Type B pancreatic cell (in vitro differentiated cells): ENCODE results near the gene FNDC4. TPM values are rescaled to one million over a fixed set of nuclear protein-coding genes. Genes with fewer than 3 reads are reported as not detected.
A peak's percentile ranks its signal among the peaks of the same experiment; 100 is the strongest.

Source experiments
- DNase-seq: peaks from one replicate; pipeline ENCODE4 v3.0.0; 2021; ENCODE audit warnings: mixed read lengths; ENCODE audit not compliant: unreplicated experiment; ENCODE audit errors: extremely low spot score
- H3K27ac Mint-ChIP-seq: 2 replicates; pipeline ENCODE4 v1.8.0; 2021; ENCODE audit warnings: mild to moderate bottlenecking, mixed read lengths
- H3K27me3 Mint-ChIP-seq: 2 replicates; pipeline ENCODE4 v1.8.0; 2021; ENCODE audit warnings: mixed read lengths
- H3K36me3 Mint-ChIP-seq: 2 replicates; pipeline ENCODE4 v1.8.0; 2021; ENCODE audit warnings: mixed read lengths
- H3K4me1 Mint-ChIP-seq: one replicate; pipeline ENCODE4 v1.8.0; 2021; ENCODE audit warnings: mixed read lengths; ENCODE audit not compliant: unreplicated experiment
- H3K4me3 Mint-ChIP-seq: 2 replicates; pipeline ENCODE4 v1.8.0; 2021; ENCODE audit warnings: mild to moderate bottlenecking, mixed read lengths
- H3K9me3 Mint-ChIP-seq: 2 replicates; pipeline ENCODE4 v1.8.0; 2021; ENCODE audit warnings: mixed read lengths
- total RNA-seq: library from RNA; stranded (reverse); gene quantifications from 2 replicates; pipeline ENCODE4 v1.2.1, GENCODE V29; 2021; ENCODE audit warnings: low replicate concordance
- TF ChIP-seq, protein P1 (sequence below): fragments of 200-600 bp; sonication (generic); conservative IDR thresholded peaks from 2 replicates; pipeline ENCODE4 v1.5.0; 2021; ENCODE audit warnings: antibody characterized with exemption, mild to moderate bottlenecking

FNDC4 gene
- total RNA-seq, 1 donor from 2014 or later = 11.7 TPM

DNA sequence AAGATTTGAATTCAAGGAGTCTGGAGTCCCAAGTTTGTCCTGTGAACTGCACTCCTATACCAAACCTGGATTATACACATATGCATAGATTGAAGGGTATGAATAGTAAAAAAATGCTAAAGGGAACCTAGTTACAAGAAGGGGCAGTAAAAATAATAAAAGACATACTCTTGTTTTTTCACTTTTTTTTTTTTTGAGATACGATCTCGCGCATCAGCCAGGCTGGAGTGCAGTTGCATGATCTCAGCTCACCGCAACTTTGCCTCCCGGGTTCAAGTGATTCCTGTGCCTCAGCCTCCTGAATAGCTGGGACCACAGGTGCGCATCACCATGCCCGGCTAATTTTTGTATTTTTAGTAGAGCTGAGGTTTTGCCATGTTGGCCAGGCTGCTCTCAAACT, 30.6 kb downstream of the FNDC4 start:
- H3K27ac Mint-ChIP-seq = no peak overlapping the region
- no peaks in the 10 kb centered on the region for H3K27me3 Mint-ChIP-seq
- TF ChIP-seq, protein P1, sequence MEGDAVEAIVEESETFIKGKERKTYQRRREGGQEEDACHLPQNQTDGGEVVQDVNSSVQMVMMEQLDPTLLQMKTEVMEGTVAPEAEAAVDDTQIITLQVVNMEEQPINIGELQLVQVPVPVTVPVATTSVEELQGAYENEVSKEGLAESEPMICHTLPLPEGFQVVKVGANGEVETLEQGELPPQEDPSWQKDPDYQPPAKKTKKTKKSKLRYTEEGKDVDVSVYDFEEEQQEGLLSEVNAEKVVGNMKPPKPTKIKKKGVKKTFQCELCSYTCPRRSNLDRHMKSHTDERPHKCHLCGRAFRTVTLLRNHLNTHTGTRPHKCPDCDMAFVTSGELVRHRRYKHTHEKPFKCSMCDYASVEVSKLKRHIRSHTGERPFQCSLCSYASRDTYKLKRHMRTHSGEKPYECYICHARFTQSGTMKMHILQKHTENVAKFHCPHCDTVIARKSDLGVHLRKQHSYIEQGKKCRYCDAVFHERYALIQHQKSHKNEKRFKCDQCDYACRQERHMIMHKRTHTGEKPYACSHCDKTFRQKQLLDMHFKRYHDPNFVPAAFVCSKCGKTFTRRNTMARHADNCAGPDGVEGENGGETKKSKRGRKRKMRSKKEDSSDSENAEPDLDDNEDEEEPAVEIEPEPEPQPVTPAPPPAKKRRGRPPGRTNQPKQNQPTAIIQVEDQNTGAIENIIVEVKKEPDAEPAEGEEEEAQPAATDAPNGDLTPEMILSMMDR = no peak
- H3K9me3 Mint-ChIP-seq = no peaks in the 10 kb centered on the region
- H3K4me1 Mint-ChIP-seq = no peaks in the 10 kb centered on the region
- H3K4me3 Mint-ChIP-seq = no peak overlapping the region
- peaks cover 3% of the 10 kb centered on the region for H3K36me3 Mint-ChIP-seq
- DNase-seq = no peak

DNA sequence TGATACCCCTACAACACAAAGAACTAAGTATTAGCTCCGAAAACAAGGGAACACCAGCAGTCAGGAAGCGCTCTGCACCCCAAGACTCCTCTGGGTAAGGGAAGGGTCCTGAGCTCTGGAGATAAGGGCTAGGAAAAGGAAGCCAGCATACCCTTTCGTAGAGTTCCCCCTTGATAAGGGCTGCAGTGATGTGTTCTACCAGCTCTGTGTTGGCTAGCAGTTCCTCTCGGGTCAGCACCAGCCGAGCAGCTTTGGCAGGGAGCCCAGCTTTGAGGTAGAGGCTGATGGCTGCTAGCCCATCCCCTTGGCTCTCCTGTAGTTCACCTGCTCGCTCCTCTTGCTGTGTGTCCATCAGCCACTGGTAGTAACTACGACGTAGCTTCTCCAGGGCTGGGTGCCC, 33.9 kb downstream of the FNDC4 start:
- no peak overlapping the region for H3K4me3 Mint-ChIP-seq
- peaks cover 11% of the 10 kb centered on the region for H3K36me3 Mint-ChIP-seq
- no peaks in the 10 kb centered on the region for H3K9me3 Mint-ChIP-seq
- no peak overlapping the region for H3K27ac Mint-ChIP-seq
- DNase-seq = no peak
- H3K4me1 Mint-ChIP-seq = no peaks in the 10 kb centered on the region
- no peaks in the 10 kb centered on the region for H3K27me3 Mint-ChIP-seq
- TF ChIP-seq, protein P1 = no peak

DNA sequence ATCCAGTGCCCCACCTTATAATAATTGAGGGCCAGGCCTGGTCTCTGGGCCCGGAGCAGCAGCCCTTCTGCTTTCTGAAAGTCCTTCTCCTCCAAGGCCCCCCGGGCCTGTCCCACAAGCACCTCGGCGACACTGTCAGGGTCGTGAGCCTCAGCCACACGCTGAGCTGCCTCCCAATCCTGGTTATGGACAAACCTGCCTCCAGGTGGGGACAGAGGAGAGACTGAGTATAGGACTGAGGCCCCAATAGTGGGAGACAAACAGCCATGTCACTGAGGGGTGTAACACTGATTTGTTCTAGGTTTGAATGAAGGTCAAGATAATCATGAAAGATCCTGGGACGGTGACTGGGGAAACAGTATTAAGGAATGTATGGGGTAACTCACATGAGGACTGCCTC, 41.0 kb downstream of the FNDC4 start:
- no peak overlapping the region for H3K27ac Mint-ChIP-seq
- no peaks in the 10 kb centered on the region for H3K9me3 Mint-ChIP-seq
- peaks cover 24% of the 10 kb centered on the region for H3K36me3 Mint-ChIP-seq
- no peaks in the 10 kb centered on the region for H3K4me1 Mint-ChIP-seq
- no peak overlapping the region for H3K4me3 Mint-ChIP-seq
- no peaks in the 10 kb centered on the region for H3K27me3 Mint-ChIP-seq
- TF ChIP-seq, protein P1 = no peak
- DNase-seq = no peak

DNA sequence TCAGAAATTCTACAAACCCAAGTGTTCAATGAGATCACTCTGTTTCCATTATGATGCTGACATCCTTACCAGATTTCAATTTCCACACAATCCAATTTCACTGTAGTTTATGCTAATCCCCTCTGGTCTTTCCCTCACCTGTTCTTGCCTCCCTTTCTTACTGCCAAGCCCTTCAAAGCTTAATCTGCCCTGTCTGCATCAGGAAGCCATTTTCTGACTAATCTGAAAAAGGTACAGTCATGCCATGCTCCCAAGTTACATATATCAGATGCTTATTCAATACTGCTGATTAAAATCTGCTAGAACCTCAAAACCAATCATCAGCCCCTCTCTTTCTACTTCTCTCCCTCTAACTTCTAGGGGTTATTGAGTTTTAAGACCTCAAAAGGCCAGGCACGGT, 43.9 kb downstream of the FNDC4 start:
- no peaks in the 10 kb centered on the region for H3K4me1 Mint-ChIP-seq
- TF ChIP-seq, protein P1 = no peak

DNA sequence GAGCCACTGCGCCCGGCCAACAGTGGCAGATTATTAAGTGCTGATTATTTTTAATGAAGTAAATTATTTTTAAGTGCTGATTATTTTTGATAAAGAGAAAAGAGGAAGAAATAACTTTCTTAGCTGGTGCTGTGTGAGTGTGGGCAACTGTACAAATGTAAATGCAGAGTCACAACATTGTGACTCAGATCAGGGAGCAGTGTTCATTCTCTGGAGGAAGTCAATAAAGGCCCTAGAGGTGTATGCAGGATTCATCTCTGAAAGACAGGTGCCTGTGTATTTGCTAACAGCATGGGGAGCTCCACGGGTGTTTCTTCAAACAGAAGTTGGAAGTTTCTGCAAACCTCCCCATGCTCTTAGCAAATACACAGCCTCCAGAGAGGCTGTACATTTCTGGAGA, 46.6 kb downstream of the FNDC4 start:
- no peaks in the 10 kb centered on the region for H3K27me3 Mint-ChIP-seq
- DNase-seq = no peak
- peak overlapping the region; percentile 13 for H3K27ac Mint-ChIP-seq
- no peak overlapping the region for H3K4me3 Mint-ChIP-seq
- peaks cover 30% of the 10 kb centered on the region for H3K36me3 Mint-ChIP-seq
- TF ChIP-seq, protein P1 = no peak
- H3K4me1 Mint-ChIP-seq = no peaks in the 10 kb centered on the region
- no peaks in the 10 kb centered on the region for H3K9me3 Mint-ChIP-seq

More for the DNA sequence above, 43.9 kb downstream of the FNDC4 start:
- H3K36me3 Mint-ChIP-seq = peaks cover 32% of the 10 kb centered on the region
- no peak overlapping the region for H3K27ac Mint-ChIP-seq
- no peaks in the 10 kb centered on the region for H3K9me3 Mint-ChIP-seq
- DNase-seq = no peak
- H3K27me3 Mint-ChIP-seq = no peaks in the 10 kb centered on the region
- no peak overlapping the region for H3K4me3 Mint-ChIP-seq

DNA sequence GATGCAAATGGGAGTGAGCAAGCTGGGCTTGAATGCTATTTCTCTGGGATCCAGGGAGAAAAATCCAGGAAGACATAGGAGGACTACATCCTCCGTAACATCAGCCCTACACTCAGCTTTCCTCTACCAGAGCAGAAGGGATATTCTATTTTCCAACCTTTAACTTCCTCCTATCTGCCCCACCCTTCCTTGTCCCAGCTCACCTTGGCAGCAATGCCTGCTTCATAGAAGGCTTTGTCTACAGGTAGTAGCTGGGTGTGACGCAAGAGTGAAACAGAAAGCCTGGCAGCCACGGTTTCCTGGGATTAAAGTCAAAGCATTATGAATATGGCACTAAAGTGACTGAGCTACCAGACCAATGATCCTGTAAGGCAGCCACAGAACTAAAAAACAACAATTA, 48.9 kb downstream of the FNDC4 start:
- H3K9me3 Mint-ChIP-seq = no peaks in the 10 kb centered on the region
- H3K4me3 Mint-ChIP-seq = no peak overlapping the region
- peak overlapping the region; percentile 88 for H3K27ac Mint-ChIP-seq
- DNase-seq = no peak
- no peaks in the 10 kb centered on the region for H3K27me3 Mint-ChIP-seq
- H3K4me1 Mint-ChIP-seq = peaks cover 5% of the 10 kb centered on the region
- H3K36me3 Mint-ChIP-seq = peaks cover 38% of the 10 kb centered on the region
- TF ChIP-seq, protein P1 = no peak
